Prostate gland (tissue), 2 donors: ENCODE results near the gene SYT6.

ENCODE experiments used
- POLR2AphosphoS5 ChIP-seq: sonication (generic); formaldehyde crosslinking; IDR thresholded peaks from one replicate; pipeline ENCODE4 v1.6.1; 2017; ENCODE audit warnings: antibody characterized with exemption
- TF ChIP-seq, protein P1 (sequence below), 4 experiments: fragments of 200-600 bp in 2 of 4; fragments of 450-650 bp in 2 of 4; sonication (generic) in 2 of 4; IDR thresholded peaks; 1 replicate in 3 of 4; 2 replicates in 1 of 4; pipeline ENCODE4 v1.5.1; 2016 to 2019; ENCODE audit warnings: antibody characterized with exemption in 4 of 4, mild to moderate bottlenecking in 2 of 4, moderate library complexity in 2 of 4

DNA sequence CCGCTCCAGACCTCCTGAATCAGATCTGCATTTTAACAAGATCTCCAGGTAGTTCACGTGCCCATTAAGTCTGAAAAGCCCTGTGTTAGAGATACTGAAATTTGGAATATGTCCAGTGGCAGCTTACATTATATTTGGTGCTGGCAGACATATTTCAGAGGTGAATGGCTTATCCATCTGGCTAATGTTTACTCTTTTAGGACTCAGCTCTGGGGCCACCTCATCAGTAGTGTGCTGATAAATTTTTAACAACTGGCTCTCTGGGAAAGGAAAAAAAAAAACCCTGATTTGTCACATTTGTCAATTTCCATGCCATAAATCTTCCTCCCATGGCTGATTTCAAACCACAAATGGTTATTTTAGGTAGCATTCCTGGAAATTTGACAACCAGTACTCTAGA, 25.3 kb upstream of the SYT6 start:
- TF ChIP-seq, protein P1, sequence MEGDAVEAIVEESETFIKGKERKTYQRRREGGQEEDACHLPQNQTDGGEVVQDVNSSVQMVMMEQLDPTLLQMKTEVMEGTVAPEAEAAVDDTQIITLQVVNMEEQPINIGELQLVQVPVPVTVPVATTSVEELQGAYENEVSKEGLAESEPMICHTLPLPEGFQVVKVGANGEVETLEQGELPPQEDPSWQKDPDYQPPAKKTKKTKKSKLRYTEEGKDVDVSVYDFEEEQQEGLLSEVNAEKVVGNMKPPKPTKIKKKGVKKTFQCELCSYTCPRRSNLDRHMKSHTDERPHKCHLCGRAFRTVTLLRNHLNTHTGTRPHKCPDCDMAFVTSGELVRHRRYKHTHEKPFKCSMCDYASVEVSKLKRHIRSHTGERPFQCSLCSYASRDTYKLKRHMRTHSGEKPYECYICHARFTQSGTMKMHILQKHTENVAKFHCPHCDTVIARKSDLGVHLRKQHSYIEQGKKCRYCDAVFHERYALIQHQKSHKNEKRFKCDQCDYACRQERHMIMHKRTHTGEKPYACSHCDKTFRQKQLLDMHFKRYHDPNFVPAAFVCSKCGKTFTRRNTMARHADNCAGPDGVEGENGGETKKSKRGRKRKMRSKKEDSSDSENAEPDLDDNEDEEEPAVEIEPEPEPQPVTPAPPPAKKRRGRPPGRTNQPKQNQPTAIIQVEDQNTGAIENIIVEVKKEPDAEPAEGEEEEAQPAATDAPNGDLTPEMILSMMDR (IDR thresholded peaks at IDR 0.05): no peak
- no peak for TF ChIP-seq POLR2AphosphoS5
